Activated CD8-positive, alpha-beta memory T cell treated with anti-CD3 and anti-CD28 coated beads, Interleukin-2, amount 10 ng/mL, durations not matched to agents 7 days and 5 days (primary cell): ENCODE measurements around the gene FABP3. TPM values are rescaled to one million over a fixed set of nuclear protein-coding genes. Genes with fewer than 3 reads are reported as not detected.

Source experiments
- ATAC-seq: fragments of 150-1000 bp; cut with Tn5 transposase; one replicate; pipeline ENCODE4 v1.10.0; 2021; ENCODE audit warnings: moderate library complexity
- CTCF ChIA-PET: fragments of 350-600 bp; sonication (Branson Sonifier 250); formaldehyde crosslinking; loops from one replicate; lab custom pipeline; 2021; ENCODE audit warnings: antibody characterized with exemption; lab: Charles Lee
- DNase-seq: peaks from one replicate; pipeline ENCODE4 v3.0.0-alpha.2; 2020
- H3K27ac Mint-ChIP-seq: one replicate; pipeline ENCODE4 v1.8.0; 2021; ENCODE audit warnings: mild to moderate bottlenecking, mixed read lengths
- H3K27me3 Mint-ChIP-seq: one replicate; pipeline ENCODE4 v1.8.0; 2021; ENCODE audit warnings: mixed read lengths
- H3K36me3 Mint-ChIP-seq: one replicate; pipeline ENCODE4 v1.8.0; 2021; ENCODE audit warnings: mild to moderate bottlenecking, mixed read lengths
- H3K4me1 Mint-ChIP-seq: one replicate; pipeline ENCODE4 v1.8.0; 2021; ENCODE audit warnings: mixed read lengths
- H3K4me3 Mint-ChIP-seq: one replicate; pipeline ENCODE4 v1.8.0; 2021; ENCODE audit warnings: mild to moderate bottlenecking, moderate library complexity, mixed read lengths
- H3K9me3 Mint-ChIP-seq: one replicate; pipeline ENCODE4 v1.8.0; 2022; ENCODE audit warnings: low read depth, mixed read lengths
- total RNA-seq, 2 experiments: library from RNA; stranded (reverse); gene quantifications; one replicate each; pipeline ENCODE4 v1.2.3, GENCODE V29; 2021

FABP3 gene
- total RNA-seq, 2 experiments from 2014 or later, result not detected

DNA sequence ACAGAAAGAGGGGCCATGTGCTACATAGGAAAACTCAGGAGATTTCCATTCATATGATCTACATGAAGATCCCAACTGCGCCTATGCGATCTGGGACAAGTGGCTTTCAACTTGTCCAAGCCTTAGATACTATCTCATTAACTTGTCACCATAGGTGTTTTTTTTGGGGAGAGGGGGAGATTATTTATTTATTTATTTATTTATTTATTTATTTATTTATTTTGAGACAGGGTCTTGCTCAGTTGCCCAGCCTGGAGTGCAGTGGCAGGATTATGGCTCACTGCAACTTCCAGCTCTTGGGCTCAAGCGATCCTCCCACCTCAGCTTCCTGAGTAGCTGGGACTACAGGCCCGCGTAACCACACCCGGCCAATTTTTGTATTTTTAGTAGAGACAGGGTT lies 11.3 kb downstream of the FABP3 start:
- H3K4me1 Mint-ChIP-seq, result no peaks in the 10 kb centered on the region
- H3K4me3 Mint-ChIP-seq, result no peak overlapping the region
- H3K9me3 Mint-ChIP-seq, result no peaks in the 10 kb centered on the region
- CTCF ChIA-PET, result interaction anchor here (1.5 to 1.6 kb wide), 3 partner anchors 10 to 188 kb away, joined by 3 to 4 read pairs (median 4); no protein-coding TSS in a partner anchor
- DNase-seq, result no peak
- no peak overlapping the region for H3K27ac Mint-ChIP-seq
- ATAC-seq, result no peak
- peaks cover 9% of the 10 kb centered on the region for H3K36me3 Mint-ChIP-seq
- H3K27me3 Mint-ChIP-seq, result no peaks in the 10 kb centered on the region

- H3K9me3 Mint-ChIP-seq, result no peaks in the 10 kb centered on the region
- H3K27me3 Mint-ChIP-seq, result no peaks in the 10 kb centered on the region
- H3K4me1 Mint-ChIP-seq, result no peaks in the 10 kb centered on the region
- H3K36me3 Mint-ChIP-seq, result peaks cover 11% of the 10 kb centered on the region
- no peak overlapping the region for H3K27ac Mint-ChIP-seq
- ATAC-seq (no peak), DNase-seq (no peak)
- H3K4me3 Mint-ChIP-seq, result no peak overlapping the region
- CTCF ChIA-PET, result no interaction called here
Measured at GRCh38 chr1:31356427-31356826, 16.4 kb downstream of the FABP3 start.

DNA sequence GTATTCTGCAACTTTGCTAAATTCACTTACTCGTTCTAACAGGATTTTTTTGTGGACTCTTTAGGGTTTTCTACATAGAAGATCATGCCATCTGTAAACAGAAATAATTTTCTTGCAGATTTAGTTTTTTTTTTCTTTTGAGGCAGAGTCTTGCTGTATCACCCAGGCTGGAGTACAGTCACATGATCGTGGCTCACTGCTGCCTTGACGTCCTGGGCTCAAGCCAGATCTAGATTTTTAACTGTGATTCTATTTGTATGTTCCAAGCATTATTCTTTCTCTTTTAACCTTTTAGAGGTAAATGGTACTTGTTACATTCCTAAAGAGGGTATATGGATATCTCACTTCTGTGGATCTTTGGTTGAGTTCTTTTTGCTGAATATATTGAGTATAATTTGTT lies 18.6 kb downstream of the FABP3 start:
- H3K9me3 Mint-ChIP-seq, result no peaks in the 10 kb centered on the region
- no peak overlapping the region for H3K4me3 Mint-ChIP-seq
- no peaks in the 10 kb centered on the region for H3K4me1 Mint-ChIP-seq
- no peaks in the 10 kb centered on the region for H3K27me3 Mint-ChIP-seq
- DNase-seq (no peak), ATAC-seq (no peak)
- H3K27ac Mint-ChIP-seq, result no peak overlapping the region
- CTCF ChIA-PET, result no interaction called here
- H3K36me3 Mint-ChIP-seq, result peaks cover 15% of the 10 kb centered on the region

DNA sequence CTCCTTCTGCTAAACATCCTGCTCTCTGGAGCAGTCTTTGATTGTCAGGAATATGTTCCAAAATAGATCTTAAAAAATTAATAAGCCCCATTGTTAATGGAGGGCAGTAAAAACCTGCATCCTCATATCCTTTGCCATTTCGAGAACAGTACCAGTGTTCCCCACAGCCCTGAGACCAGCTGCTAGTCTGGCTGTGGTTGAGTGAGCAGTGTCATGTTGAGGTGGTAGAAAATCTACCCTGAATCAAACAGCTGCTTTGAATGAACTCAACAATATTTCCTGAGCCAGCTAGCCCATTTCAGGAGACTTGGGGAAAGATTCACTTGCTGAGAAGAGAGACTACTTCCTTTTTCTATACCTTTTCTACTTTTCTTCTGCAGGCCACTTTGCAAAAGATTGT lies 24.4 kb downstream of the FABP3 start:
- Mint-ChIP-seq H3K4me1 (no peaks in the 10 kb centered on the region), H3K9me3 (no peaks in the 10 kb centered on the region), H3K27ac (no peak overlapping the region), H3K4me3 (no peak overlapping the region), H3K27me3 (no peaks in the 10 kb centered on the region), H3K36me3 (peaks cover 10% of the 10 kb centered on the region)
- CTCF ChIA-PET, result interaction anchor here (2.5 kb wide), 1 partner anchor 12 kb away, joined by 6 read pairs; no protein-coding TSS in a partner anchor
- ATAC-seq, result no peak
- DNase-seq, result no peak

- DNase-seq (no peak), ATAC-seq (no peak)
- peaks cover 10% of the 10 kb centered on the region for H3K36me3 Mint-ChIP-seq
- no peak overlapping the region for H3K4me3 Mint-ChIP-seq
- H3K9me3 Mint-ChIP-seq, result no peaks in the 10 kb centered on the region
- H3K4me1 Mint-ChIP-seq, result no peaks in the 10 kb centered on the region
- no peak overlapping the region for H3K27ac Mint-ChIP-seq
- no peaks in the 10 kb centered on the region for H3K27me3 Mint-ChIP-seq
- CTCF ChIA-PET, result interaction anchor here (0.9 to 2.5 kb wide), 3 partner anchors 11 to 166 kb away, joined by 3 to 6 read pairs (median 3); no protein-coding TSS in a partner anchor
Measured at GRCh38 chr1:31346785-31347184, 26.1 kb downstream of the FABP3 start.

GRCh38 chr1:31345635-31346034 lies 27.2 kb downstream of the FABP3 start:
- CTCF ChIA-PET, result interaction anchor here (0.8 kb wide), 1 partner anchor 17 kb away, joined by 3 read pairs; no protein-coding TSS in a partner anchor
- peaks cover 2% of the 10 kb centered on the region for H3K36me3 Mint-ChIP-seq
- H3K9me3 Mint-ChIP-seq, result no peaks in the 10 kb centered on the region
- no peaks in the 10 kb centered on the region for H3K27me3 Mint-ChIP-seq
- ATAC-seq, result no peak
- H3K4me3 Mint-ChIP-seq, result no peak overlapping the region
- DNase-seq, result no peak
- no peaks in the 10 kb centered on the region for H3K4me1 Mint-ChIP-seq
- H3K27ac Mint-ChIP-seq, result no peak overlapping the region

DNA sequence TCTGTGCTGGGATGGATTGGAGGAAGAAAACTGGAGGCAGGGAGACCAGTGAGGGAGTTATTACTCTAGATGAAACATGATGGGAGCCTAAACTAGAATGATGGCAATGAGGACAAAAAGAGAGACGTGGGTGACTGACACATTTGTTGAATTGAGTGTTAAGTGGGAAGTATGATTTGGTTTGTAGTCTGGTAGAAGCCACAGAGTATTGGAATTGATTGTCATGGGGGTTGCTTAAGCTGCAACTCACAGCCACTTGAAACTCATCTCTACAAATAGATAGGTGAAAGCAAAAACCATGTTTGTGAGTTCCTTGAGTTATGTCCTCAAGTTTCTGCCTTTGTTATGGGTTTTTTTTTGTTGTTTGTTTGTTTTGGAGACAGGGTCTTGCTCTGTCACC lies 28.4 kb downstream of the FABP3 start:
- ATAC-seq (no peak), DNase-seq (no peak)
- Mint-ChIP-seq H3K4me1 (no peaks in the 10 kb centered on the region), H3K4me3 (no peak overlapping the region), H3K27ac (no peak overlapping the region), H3K27me3 (no peaks in the 10 kb centered on the region), H3K9me3 (no peaks in the 10 kb centered on the region), H3K36me3 (peaks cover 2% of the 10 kb centered on the region)
- CTCF ChIA-PET, result no interaction called here

DNA sequence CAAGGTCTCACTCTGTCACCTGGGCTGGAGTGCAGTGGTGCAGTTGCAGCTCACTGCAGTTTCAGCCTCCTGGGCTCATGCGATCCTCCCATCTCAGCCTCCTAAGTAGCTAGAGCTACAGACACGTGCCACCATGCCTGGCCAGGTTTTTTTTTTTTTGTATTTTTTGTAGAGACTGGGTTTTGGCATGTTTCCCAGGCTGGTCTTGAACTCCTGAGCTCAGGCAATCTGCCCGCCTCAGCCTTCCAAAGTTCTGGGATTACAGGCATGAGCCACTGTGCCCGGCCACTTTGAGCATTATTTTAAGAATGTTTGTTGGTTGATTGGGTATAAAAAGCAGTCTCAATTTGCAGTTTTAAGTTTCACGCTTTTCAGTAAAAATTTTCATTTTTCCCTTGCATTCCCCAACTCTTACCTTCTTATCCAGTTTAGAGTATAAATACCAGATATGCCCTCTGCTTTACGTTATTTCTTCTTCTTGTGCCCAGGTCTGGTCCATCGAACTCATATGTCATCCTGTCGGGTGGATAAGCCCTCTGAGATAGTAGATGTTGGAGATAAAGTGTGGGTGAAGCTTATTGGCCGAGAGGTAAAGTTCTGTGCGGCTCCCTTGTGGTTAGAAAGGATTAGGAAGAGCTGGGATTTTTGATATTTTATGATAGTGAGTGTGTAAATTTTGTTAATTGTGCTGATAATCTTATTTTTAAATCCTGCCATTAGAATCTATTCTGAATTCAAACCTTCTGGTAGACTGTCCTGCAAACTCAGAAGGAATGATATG lies 36.0 kb downstream of the FABP3 start:
- H3K27ac Mint-ChIP-seq, result no peak overlapping the region
- no peak for ATAC-seq
- no peak for DNase-seq
- H3K4me3 Mint-ChIP-seq, result no peak overlapping the region
- peaks cover 3% of the 10 kb centered on the region for H3K36me3 Mint-ChIP-seq
- CTCF ChIA-PET, result interaction anchor here (1.2 to 1.8 kb wide), 3 partner anchors 11 to 152 kb away, joined by 3 to 9 read pairs (median 6); no protein-coding TSS in a partner anchor
- no peaks in the 10 kb centered on the region for H3K27me3 Mint-ChIP-seq
- no peaks in the 10 kb centered on the region for H3K9me3 Mint-ChIP-seq
- H3K4me1 Mint-ChIP-seq, result no peaks in the 10 kb centered on the region

DNA sequence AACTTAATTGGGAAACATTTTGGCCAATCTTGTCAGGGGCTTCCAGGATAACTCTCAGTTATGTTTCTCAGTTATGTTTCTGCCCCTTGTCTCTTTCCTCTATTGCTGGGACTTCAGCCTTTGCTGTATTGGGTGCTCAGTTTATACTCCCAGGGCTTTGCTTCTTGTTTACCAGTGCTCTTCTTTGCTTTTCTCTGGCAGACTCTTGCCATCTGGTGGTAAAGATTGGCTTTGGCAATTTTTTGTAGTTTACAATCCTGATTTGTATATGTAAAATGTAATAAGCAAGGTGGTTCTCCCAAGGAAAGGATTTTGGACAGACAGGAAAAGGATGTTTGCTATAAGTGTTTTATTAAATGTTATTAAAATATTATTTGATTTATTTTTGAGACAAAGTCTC lies 37.9 kb downstream of the FABP3 start:
- Mint-ChIP-seq H3K36me3 (peaks cover 8% of the 10 kb centered on the region), H3K27me3 (no peaks in the 10 kb centered on the region), H3K9me3 (no peaks in the 10 kb centered on the region), H3K4me1 (no peaks in the 10 kb centered on the region), H3K4me3 (no peak overlapping the region), H3K27ac (no peak overlapping the region)
- DNase-seq (no peak), ATAC-seq (peak; percentile 39)
- CTCF ChIA-PET, result interaction anchor here (1.0 to 1.2 kb wide), 2 partner anchors 148 to 154 kb away, joined by 3 read pairs; no protein-coding TSS in a partner anchor

DNA sequence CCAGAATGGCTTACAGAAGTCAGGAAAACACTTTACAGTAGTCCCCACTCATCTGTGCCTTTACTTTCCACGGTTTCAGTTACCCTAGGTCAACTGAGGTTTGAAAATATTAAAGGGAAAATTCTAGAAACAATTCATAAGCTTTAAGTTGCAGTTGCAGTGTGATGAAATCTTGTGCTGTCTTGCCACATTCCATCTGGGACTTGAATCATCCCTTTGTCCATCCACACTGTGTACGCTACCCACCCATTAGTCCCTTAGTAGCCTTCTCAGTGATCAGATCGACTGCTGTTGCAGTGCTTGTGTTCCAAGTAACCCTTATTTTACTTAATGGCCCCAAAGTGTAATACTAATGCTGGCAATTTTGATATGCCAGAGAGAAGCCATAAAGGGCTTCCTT lies 45.5 kb downstream of the FABP3 start:
- H3K4me3 Mint-ChIP-seq, result no peak overlapping the region
- no peak overlapping the region for H3K27ac Mint-ChIP-seq
- ATAC-seq (no peak), DNase-seq (no peak)
- no peaks in the 10 kb centered on the region for H3K4me1 Mint-ChIP-seq
- H3K36me3 Mint-ChIP-seq, result peaks cover 7% of the 10 kb centered on the region
- CTCF ChIA-PET, result no interaction called here
- no peaks in the 10 kb centered on the region for H3K27me3 Mint-ChIP-seq
- no peaks in the 10 kb centered on the region for H3K9me3 Mint-ChIP-seq

DNA sequence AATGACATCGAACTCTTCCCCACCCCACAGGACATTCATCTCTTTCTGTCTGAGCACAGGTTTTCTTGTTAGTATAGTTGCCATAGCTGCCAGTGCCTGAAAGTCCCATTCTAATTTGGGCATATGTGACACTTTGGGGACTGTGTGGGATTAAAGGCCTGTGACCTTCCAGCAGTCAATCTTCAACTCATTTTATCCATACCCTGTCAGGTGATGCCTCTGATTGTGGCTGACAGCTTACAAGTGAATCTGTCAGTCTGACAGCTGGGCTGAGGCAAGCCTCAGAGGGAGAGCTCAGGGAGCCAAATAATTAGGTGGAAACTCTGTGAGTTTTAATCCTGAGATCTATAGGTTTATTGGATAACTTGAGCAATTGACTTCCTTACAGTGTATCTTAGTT lies 46.4 kb downstream of the FABP3 start:
- DNase-seq, result no peak
- peaks cover 10% of the 10 kb centered on the region for H3K36me3 Mint-ChIP-seq
- CTCF ChIA-PET, result no interaction called here
- H3K4me1 Mint-ChIP-seq, result no peaks in the 10 kb centered on the region
- H3K4me3 Mint-ChIP-seq, result no peak overlapping the region
- no peaks in the 10 kb centered on the region for H3K27me3 Mint-ChIP-seq
- H3K27ac Mint-ChIP-seq, result no peak overlapping the region
- ATAC-seq, result no peak
- no peaks in the 10 kb centered on the region for H3K9me3 Mint-ChIP-seq

DNA sequence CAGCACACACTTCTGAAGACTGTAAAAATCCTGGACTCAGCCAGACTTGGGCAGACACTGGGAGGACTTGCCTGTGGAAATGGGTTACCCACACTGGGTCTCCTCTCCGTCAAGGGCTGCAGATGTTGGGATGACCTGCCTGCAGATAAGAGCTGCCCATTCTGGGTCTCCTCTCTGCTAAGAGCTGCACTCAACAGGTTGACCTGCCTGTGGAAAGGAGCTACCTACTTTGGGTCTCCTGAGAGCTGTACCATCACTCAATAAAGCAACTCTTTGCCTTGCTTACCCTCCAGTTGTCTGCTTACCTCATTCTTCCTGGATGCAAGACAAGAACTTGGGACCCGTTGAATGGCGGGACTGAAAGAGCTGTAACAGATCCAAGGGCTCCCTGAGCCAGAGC lies 47.9 kb downstream of the FABP3 start:
- Mint-ChIP-seq H3K9me3 (no peaks in the 10 kb centered on the region), H3K4me3 (no peak overlapping the region), H3K36me3 (peaks cover 16% of the 10 kb centered on the region), H3K27me3 (no peaks in the 10 kb centered on the region), H3K27ac (no peak overlapping the region), H3K4me1 (no peaks in the 10 kb centered on the region)
- DNase-seq, result no peak
- no peak for ATAC-seq
- CTCF ChIA-PET, result interaction anchor here (0.9 kb wide), 1 partner anchor 11 kb away, joined by 3 read pairs; no protein-coding TSS in a partner anchor

DNA sequence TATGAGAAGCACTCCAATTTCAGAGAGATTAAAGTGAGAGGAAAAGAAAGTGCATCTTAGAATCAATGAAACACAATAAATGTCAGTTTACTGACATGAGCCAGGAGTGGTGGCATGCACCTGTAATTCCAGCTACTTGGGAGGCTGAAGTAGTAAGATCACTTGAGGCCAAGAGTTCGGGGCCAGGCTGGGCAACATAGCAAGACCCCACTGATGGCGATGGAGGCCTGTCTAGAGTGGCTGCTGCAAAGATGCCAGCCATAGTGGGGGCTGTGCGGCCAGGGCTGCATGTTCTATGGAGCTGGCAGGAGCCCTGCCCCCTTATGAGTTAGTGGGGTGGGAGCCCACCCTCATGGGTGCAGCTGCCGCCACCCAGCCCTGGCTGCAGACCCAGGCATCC lies 48.8 kb downstream of the FABP3 start:
- H3K4me3 Mint-ChIP-seq, result no peak overlapping the region
- H3K27ac Mint-ChIP-seq, result no peak overlapping the region
- CTCF ChIA-PET, result no interaction called here
- H3K27me3 Mint-ChIP-seq, result no peaks in the 10 kb centered on the region
- DNase-seq (no peak), ATAC-seq (no peak)
- H3K4me1 Mint-ChIP-seq, result no peaks in the 10 kb centered on the region
- H3K9me3 Mint-ChIP-seq, result no peaks in the 10 kb centered on the region
- peaks cover 18% of the 10 kb centered on the region for H3K36me3 Mint-ChIP-seq

DNA sequence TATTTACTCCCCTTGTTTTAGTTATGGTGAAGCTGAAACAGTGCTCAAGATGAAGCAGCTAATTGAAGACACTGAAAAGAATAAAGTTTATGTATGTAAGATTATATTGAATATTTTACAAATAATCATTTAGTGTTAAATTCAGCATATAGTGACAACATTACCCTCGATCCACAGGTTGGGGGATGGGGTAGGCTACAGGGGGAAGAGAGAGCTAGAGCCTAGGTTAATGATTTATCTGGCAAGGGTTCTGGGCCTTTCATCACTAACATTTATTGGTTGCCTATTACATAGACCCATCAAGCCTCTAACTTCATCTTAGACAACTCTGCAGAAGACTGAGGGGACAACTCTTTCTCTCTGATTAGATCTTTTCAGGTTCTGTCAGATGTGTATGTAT lies 54.7 kb downstream of the FABP3 start:
- DNase-seq (no peak), ATAC-seq (no peak)
- H3K4me3 Mint-ChIP-seq, result no peak overlapping the region
- no peaks in the 10 kb centered on the region for H3K4me1 Mint-ChIP-seq
- CTCF ChIA-PET, result interaction anchor here (1.2 kb wide), 1 partner anchor 39 kb away, joined by 3 read pairs; no protein-coding TSS in a partner anchor
- peaks cover 38% of the 10 kb centered on the region for H3K36me3 Mint-ChIP-seq
- H3K27me3 Mint-ChIP-seq, result no peaks in the 10 kb centered on the region
- H3K27ac Mint-ChIP-seq, result no peak overlapping the region
- H3K9me3 Mint-ChIP-seq, result no peaks in the 10 kb centered on the region
